GM21737 (cell line): ENCODE data around the gene CCDC182.

Experiments used
- ATAC-seq: cut with Tn5 transposase; IDR thresholded peaks from one replicate; pipeline ENCODE4 v1.9.1; 2021; ENCODE audit warnings: mild to moderate bottlenecking, moderate library complexity; ENCODE audit not compliant: unreplicated experiment

Gene CCDC182

DNA sequence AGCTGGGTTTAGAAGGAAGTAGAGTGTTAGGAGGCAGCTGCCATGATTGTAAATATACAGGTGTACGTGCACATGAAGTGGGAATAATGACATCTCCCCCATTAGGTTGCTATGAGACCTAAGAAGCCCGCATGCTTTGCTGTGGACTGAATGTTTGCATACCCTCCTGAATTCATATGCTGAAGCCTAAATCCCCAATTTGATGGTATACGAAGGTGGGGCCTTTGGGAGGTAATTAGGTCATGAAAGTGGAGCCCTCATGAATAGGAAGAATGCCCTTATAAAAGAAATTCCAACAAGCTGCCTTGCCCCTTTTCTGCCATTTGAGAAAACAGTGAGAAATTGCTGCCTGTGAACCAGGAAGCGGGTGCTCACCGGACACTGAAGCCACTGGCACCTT, 44.0 kb downstream of the CCDC182 start:
- ATAC-seq = no peak

DNA sequence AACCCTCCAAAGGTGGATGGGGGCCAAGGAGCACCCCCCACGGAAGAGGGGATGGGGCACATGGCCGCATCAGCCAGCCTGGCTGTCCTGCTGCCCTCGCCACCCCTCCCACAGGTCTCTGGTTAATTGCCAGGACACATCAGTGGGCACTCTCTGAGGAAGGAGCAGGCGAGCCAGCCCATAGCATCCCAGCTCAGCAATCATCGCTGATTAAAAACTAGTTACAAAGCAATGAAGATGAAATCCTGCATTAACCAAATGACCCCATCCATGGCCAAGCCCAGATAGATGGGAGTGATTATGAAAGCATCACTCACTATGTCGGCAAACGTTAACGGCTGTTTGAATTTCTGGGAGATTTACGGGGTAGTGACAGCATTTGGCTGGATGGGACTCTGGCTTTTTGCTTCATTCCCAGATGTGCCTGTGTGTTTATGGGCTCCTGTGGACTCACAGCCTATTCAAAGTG, 45.3 kb downstream of the CCDC182 start:
- no peak for ATAC-seq

DNA sequence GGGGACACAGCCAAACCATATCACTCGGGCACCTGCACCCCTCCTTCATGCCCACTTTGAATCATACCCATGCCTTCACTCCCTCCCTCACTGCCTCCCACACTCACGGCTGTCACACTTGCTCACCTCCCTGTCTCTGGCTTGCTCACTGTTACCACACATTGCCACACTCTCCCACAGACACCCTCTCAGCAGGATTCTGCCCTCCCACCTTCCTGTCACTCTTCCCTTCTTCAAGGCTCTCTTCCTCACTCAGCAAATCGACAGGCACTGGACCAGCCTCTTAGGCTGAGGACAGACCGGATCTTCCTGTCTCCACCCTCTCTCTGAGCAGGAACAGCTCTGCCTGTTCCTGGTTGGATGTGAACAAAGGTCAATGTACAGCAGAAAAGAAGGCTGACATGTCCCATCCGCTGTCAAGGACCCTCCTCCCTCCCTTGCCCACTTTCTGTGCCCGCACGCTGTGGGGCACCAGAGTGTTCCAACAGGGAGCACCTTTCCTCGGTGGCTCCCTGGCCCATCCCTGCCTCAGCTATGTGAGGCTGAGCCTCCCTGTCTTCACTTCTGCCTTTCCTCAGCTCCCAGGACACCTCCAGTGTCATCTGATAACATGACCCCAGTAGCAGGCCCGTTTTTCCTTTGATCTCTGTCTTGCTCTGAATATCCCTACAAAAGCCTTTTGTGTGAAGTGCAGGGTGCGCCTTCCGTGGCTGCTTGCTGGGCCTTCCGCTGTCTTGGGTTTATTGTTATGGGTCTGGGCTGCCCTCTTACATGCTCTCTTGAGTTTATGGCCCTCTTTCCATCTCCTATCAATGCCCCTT, 47.0 kb downstream of the CCDC182 start:
- no peak for ATAC-seq

DNA sequence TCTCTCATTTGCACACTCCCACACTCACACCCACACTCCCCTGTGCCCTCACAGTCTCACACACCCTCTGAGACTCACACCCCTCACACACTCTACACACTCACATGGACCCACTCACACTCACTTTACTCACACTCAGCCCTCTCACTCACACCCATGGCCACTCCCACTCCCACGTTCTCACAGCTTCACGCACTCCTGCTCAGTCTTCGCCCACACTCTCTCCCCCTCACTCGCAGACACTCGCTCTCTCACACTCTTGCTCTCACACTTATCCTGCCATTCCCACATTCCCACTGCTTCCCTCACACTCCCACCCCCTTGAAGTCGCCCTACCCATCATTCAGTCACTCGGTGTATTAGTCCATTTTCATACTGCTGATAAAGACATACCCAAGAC, 47.9 kb downstream of the CCDC182 start:
- no peak for ATAC-seq

DNA sequence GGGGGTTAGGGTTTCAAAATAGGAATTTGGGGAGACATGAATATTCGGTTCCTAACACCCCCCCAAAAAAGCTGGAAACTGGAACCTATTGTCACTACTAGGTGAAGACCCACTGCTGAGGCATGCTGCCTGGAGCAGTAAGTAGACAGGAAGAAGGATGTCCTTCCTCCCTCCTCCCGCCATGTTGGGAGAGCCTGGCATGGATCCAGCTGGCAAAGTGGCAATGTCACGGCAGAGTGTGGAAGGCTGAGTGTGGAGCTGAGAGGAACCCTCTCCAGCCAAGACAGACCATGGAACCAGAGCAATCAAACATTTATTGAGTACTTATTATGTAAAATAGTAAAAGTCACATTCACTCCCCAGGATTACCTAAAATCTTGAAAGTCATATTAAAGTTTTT, 49.0 kb downstream of the CCDC182 start:
- ATAC-seq = no peak
